NCI-H2171 (cell line): Measurements from ENCODE around the gene LCN1.
"Not testable (repeated sequence)": the region's sequence is repeated elsewhere in the genome, so short reads cannot be mapped to it uniquely, and the experiment has no call there.

ENCODE experiments used
- DNase-seq: peaks from one replicate; lab custom pipeline; 2025; lab: John Stamatoyannopoulos, UW

LCN1 gene

GRCh38 chr9:135546792-135547617, 25.8 kb downstream of the LCN1 start:
- DNase-seq = not testable (repeated sequence)

- DNase-seq = no peak
Observed at GRCh38 chr9:135547756-135548736, 26.8 kb downstream of the LCN1 start.

GRCh38 chr9:135549478-135550343, 28.5 kb downstream of the LCN1 start:
- not testable (repeated sequence) for DNase-seq

GRCh38 chr9:135550344-135550918, 29.2 kb downstream of the LCN1 start:
- DNase-seq = no peak

- DNase-seq = no peak
Observed at GRCh38 chr9:135551031-135551430, 29.8 kb downstream of the LCN1 start.

- no peak for DNase-seq
Observed at GRCh38 chr9:135551456-135551855, 30.2 kb downstream of the LCN1 start.

GRCh38 chr9:135552021-135552697, 30.9 kb downstream of the LCN1 start:
- no peak for DNase-seq

GRCh38 chr9:135552698-135553171, 31.5 kb downstream of the LCN1 start:
- DNase-seq = no peak

GRCh38 chr9:135554718-135555117, 33.5 kb downstream of the LCN1 start:
- no peak for DNase-seq

- DNase-seq = no peak
Observed at GRCh38 chr9:135555203-135555602, 34.0 kb downstream of the LCN1 start.

GRCh38 chr9:135555910-135556309, 34.7 kb downstream of the LCN1 start:
- DNase-seq = no peak

- no peak for DNase-seq
Observed at GRCh38 chr9:135559606-135560005, 38.4 kb downstream of the LCN1 start.

- no peak for DNase-seq
Observed at GRCh38 chr9:135561391-135562234, 40.4 kb downstream of the LCN1 start, which contains the start of gene PAEP. PAEP (plus strand) TSS chr9:135561756.

- no peak for DNase-seq
Observed at GRCh38 chr9:135562235-135562745, 41.0 kb downstream of the LCN1 start.

- no peak for DNase-seq
Observed at GRCh38 chr9:135563039-135563476, 41.8 kb downstream of the LCN1 start.

- no peak for DNase-seq
Observed at GRCh38 chr9:135563858-135564257, 42.6 kb downstream of the LCN1 start.

- DNase-seq = no peak
Observed at GRCh38 chr9:135565141-135565628, 43.9 kb downstream of the LCN1 start.

- no peak for DNase-seq
Observed at GRCh38 chr9:135565636-135566035, 44.4 kb downstream of the LCN1 start.

- no peak for DNase-seq
Observed at GRCh38 chr9:135566552-135566951, 45.3 kb downstream of the LCN1 start.
